GM23338 (cell line): ENCODE results near the gene SLC39A10. TPM values are rescaled to one million over a fixed set of nuclear protein-coding genes. Genes with fewer than 3 reads are reported as not detected.

Experiments
- ATAC-seq: fragments of 200-7000 bp; cut with Tn5 transposase; 3 replicates; pipeline ENCODE4 v1.9.1; 2020
- DNase-seq: peaks from one replicate; pipeline ENCODE4 v3.0.0-alpha.2; 2015; ENCODE audit warnings: low spot score
- H2AFZ ChIP-seq: fragments of 200-600 bp; sonication (generic); 2 replicates; pipeline ENCODE4 v1.8.0; 2016; ENCODE audit warnings: antibody characterized with exemption, mild to moderate bottlenecking, moderate library complexity
- H3F3A ChIP-seq: fragments of 200-600 bp; sonication (generic); replicated peaks from 2 replicates; pipeline ENCODE4 v1.8.0; 2017; ENCODE audit warnings: antibody characterized with exemption, mixed run types, low read depth
- H3K27ac ChIP-seq: fragments of 200-600 bp; sonication (generic); 2 replicates; pipeline ENCODE4 v1.6.1; 2016; ENCODE audit warnings: low read depth
- H3K27me3 ChIP-seq: fragments of 200-600 bp; sonication (generic); 2 replicates; pipeline ENCODE4 v1.8.0; 2016; ENCODE audit warnings: mild to moderate bottlenecking, mixed run types, moderate library complexity; ENCODE audit not compliant: insufficient read depth
- H3K36me3 ChIP-seq: fragments of 200-600 bp; sonication (generic); 2 replicates; pipeline ENCODE4 v1.8.0; 2016; ENCODE audit warnings: mild to moderate bottlenecking; ENCODE audit not compliant: insufficient read depth
- H3K4me1 ChIP-seq: fragments of 200-600 bp; sonication (generic); 2 replicates; pipeline ENCODE4 v1.8.0; 2016; ENCODE audit warnings: mild to moderate bottlenecking, moderate library complexity; ENCODE audit not compliant: insufficient read depth
- H3K4me2 ChIP-seq: fragments of 200-600 bp; sonication (generic); 2 replicates; pipeline ENCODE4 v1.7.1; 2017; ENCODE audit warnings: mixed run types
- H3K4me3 ChIP-seq: fragments of 200-600 bp; sonication (generic); 2 replicates; pipeline ENCODE4 v1.6.1; 2016; ENCODE audit warnings: mixed run types
- H3K79me2 ChIP-seq: fragments of 200-600 bp; sonication (generic); replicated peaks from 2 replicates; pipeline ENCODE4 v1.8.0; 2017; ENCODE audit warnings: mild to moderate bottlenecking; ENCODE audit not compliant: insufficient read depth
- H3K9me2 ChIP-seq: fragments of 200-600 bp; sonication (generic); 2 replicates; pipeline ENCODE4 v1.8.0; 2017; ENCODE audit not compliant: insufficient read depth
- H4K20me1 ChIP-seq: fragments of 200-600 bp; sonication (generic); replicated peaks from 2 replicates; pipeline ENCODE4 v1.8.0; 2017; ENCODE audit warnings: mild to moderate bottlenecking; ENCODE audit not compliant: insufficient read depth
- H3K27ac Mint-ChIP-seq: 2 replicates; pipeline ENCODE4 v1.8.0; 2020; ENCODE audit warnings: inconsistent platforms, mild to moderate bottlenecking, moderate library complexity, mixed read lengths
- H3K27me3 Mint-ChIP-seq: 3 replicates; pipeline ENCODE4 v1.8.0; 2022; ENCODE audit warnings: low read depth, mild to moderate bottlenecking, moderate library complexity, mixed read lengths, inconsistent platforms; ENCODE audit not compliant: insufficient read depth, poor library complexity
- H3K36me3 Mint-ChIP-seq: 3 replicates; pipeline ENCODE4 v1.8.0; 2021; ENCODE audit warnings: low read depth, mild to moderate bottlenecking, inconsistent platforms, moderate library complexity, mixed read lengths
- H3K4me1 Mint-ChIP-seq: 3 replicates; pipeline ENCODE4 v1.8.0; 2020; ENCODE audit warnings: mild to moderate bottlenecking, inconsistent platforms, mixed read lengths
- H3K4me3 Mint-ChIP-seq: 3 replicates; pipeline ENCODE4 v1.8.0; 2021; ENCODE audit warnings: moderate library complexity, mild to moderate bottlenecking, inconsistent platforms, mixed read lengths
- H3K9me3 Mint-ChIP-seq: 3 replicates; pipeline ENCODE4 v1.8.0; 2020; ENCODE audit warnings: moderate library complexity, mild to moderate bottlenecking, inconsistent platforms, mixed read lengths
- CREB1 ChIP-seq: fragments of 250-450 bp; sonication (Bioruptor Pico); IDR thresholded peaks from 2 replicates; pipeline ENCODE4 v1.5.0; 2020; ENCODE audit warnings: low read depth, mild to moderate bottlenecking, moderate library complexity
- ETS1 ChIP-seq: IDR thresholded peaks from 2 replicates; pipeline ENCODE4 v1.6.1; 2016; ENCODE audit warnings: antibody characterized with exemption
- EZH2 ChIP-seq: fragments of 200-600 bp; sonication (generic); IDR thresholded peaks from one replicate; pipeline ENCODE4 v1.8.0; 2017; ENCODE audit warnings: antibody characterized with exemption, mild to moderate bottlenecking, low read depth; ENCODE audit not compliant: unreplicated experiment
- EZH2phosphoT487 ChIP-seq: fragments of 200-600 bp; sonication (generic); IDR thresholded peaks from one replicate; pipeline ENCODE4 v1.8.1; 2018; ENCODE audit warnings: antibody characterized with exemption; ENCODE audit not compliant: unreplicated experiment
- JUNB ChIP-seq: IDR thresholded peaks from one replicate; pipeline ENCODE4 v1.6.1; 2016; ENCODE audit warnings: antibody characterized with exemption; ENCODE audit not compliant: unreplicated experiment
- NANOG ChIP-seq: IDR thresholded peaks from 2 replicates; pipeline ENCODE4 v1.6.1; 2016; ENCODE audit warnings: antibody characterized with exemption, borderline replicate concordance
- POLR2AphosphoS5 ChIP-seq: IDR thresholded peaks from 2 replicates; pipeline ENCODE4 v1.6.1; 2016; ENCODE audit warnings: antibody characterized with exemption, low read depth
- REST ChIP-seq: IDR thresholded peaks from one replicate; pipeline ENCODE4 v1.6.1; 2018; ENCODE audit warnings: antibody characterized with exemption; ENCODE audit not compliant: unreplicated experiment
- STAT1 ChIP-seq: IDR thresholded peaks from one replicate; pipeline ENCODE4 v1.6.1; 2016; ENCODE audit warnings: antibody characterized with exemption; ENCODE audit not compliant: unreplicated experiment
- ZNF114 ChIP-seq: fragments of 250-450 bp; sonication (Bioruptor Pico); IDR thresholded peaks from 2 replicates; pipeline ENCODE4 v1.5.0; 2020; ENCODE audit warnings: mild to moderate bottlenecking, moderate library complexity
- polyA plus RNA-seq: library from polyadenylated mRNA; unstranded; fragments of >200 nt; fragmentation: Nextera tagmentation; extraction: Ambion mirVana; gene quantifications from 2 replicates; pipeline ENCODE4 v1.2.1, GENCODE V29; 2016
- total RNA-seq: library from RNA; depleted of rRNA; stranded (reverse); fragments of >200 nt; shearing (Covaris generic); gene quantifications from 2 replicates; pipeline ENCODE4 v1.2.3, GENCODE V29; 2014
- TF ChIP-seq, protein P1 (sequence below), 2 experiments: fragments of 200-600 bp in 1 of 2; sonication (generic) in 1 of 2; conservative IDR thresholded peaks; 2 replicates each; pipeline versions ENCODE4 v1.5.1 to v1.6.1; 2016 to 2017; ENCODE audit warnings: antibody characterized with exemption in 2 of 2, low read depth in 2 of 2, mild to moderate bottlenecking in 2 of 2, moderate library complexity in 1 of 2

Gene SLC39A10
- total and polyA plus RNA-seq, 2 experiments from 2014 or later: 261 to 356 TPM

DNA sequence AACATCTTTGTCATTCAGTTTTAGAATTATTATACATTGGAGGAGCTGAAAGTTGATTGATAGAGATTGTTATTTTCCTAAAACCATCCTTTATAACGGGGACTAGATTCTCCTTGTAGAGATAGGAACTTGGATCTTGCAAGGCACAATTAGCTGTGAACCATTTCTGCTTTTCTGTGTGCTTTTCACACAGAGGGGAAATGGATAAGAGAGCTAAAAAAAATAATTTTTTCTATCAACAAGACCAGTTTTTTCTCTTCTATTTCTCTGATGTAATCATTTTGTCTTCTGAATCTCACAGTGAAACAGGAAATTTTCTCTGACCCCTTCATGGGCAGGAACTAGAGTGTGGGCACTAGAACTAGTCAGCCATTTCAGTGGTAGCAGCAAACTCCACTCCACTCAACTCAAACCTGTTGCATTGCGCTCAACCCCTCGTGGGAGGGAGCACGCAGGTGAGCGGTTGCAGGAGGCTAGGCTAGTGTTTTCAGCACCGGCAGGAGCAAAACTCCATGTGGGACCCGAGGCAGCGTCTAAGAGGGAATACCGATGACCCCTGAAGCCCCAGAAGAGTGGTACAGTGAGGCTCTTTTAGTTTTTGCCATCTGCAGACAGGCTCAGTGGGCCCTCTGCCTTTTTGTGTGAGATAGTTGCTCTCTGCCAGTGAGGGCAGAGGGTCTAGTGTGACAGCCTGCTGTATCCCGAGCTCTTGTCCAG is 24.0 kb upstream of the SLC39A10 start:
- no peak overlapping the region for H3K4me3 Mint-ChIP-seq
- Histone ChIP-seq H3K27ac (no peak overlapping the region), H4K20me1 (no peaks in the 10 kb centered on the region), H3K36me3 (no peaks in the 10 kb centered on the region), H3K4me1 (no peaks in the 10 kb centered on the region), H3K27me3 (no peaks in the 10 kb centered on the region), H3K4me3 (no peak overlapping the region), H3K9me2 (no peaks in the 10 kb centered on the region), H3K79me2 (peaks cover 51% of the 10 kb centered on the region), H3F3A (no peaks in the 10 kb centered on the region), H2AFZ (no peak overlapping the region), H3K4me2 (no peak overlapping the region)
- H3K36me3 Mint-ChIP-seq: peaks cover 19% of the 10 kb centered on the region
- no peaks in the 10 kb centered on the region; the same call in 2 of the 3 replicates for H3K9me3 Mint-ChIP-seq
- peaks cover 4% of the 10 kb centered on the region for H3K4me1 Mint-ChIP-seq
- no peak for DNase-seq
- ATAC-seq: no peak
- TF ChIP-seq EZH2phosphoT487 (no peak), REST (no peak), JUNB (no peak), ETS1 (no peak)
- H3K27ac Mint-ChIP-seq: no peak overlapping the region
- no peaks in the 10 kb centered on the region for H3K27me3 Mint-ChIP-seq

GRCh38 chr2:195633573-195633870 is 23.5 kb upstream of the SLC39A10 start:
- Histone ChIP-seq H3K9me2 (no peaks in the 10 kb centered on the region), H3K4me3 (no peak overlapping the region), H3K36me3 (no peaks in the 10 kb centered on the region), H3K4me1 (no peaks in the 10 kb centered on the region), H3K27me3 (no peaks in the 10 kb centered on the region), H3K4me2 (no peak overlapping the region), H4K20me1 (no peaks in the 10 kb centered on the region), H2AFZ (no peak overlapping the region), H3F3A (no peaks in the 10 kb centered on the region), H3K79me2 (peaks cover 53% of the 10 kb centered on the region), H3K27ac (no peak overlapping the region)
- no peak overlapping the region for H3K4me3 Mint-ChIP-seq
- no peak overlapping the region for H3K27ac Mint-ChIP-seq
- peaks cover 21% of the 10 kb centered on the region for H3K36me3 Mint-ChIP-seq
- H3K4me1 Mint-ChIP-seq: peaks cover 4% of the 10 kb centered on the region
- no peaks in the 10 kb centered on the region for H3K27me3 Mint-ChIP-seq
- H3K9me3 Mint-ChIP-seq: no peaks in the 10 kb centered on the region; the same call in 2 of the 3 replicates
- DNase-seq: no peak
- no peak for ATAC-seq
- TF ChIP-seq CREB1 (CRISPR knock-in tag) (no peak), JUNB (no peak), ETS1 (no peak), STAT1 (no peak), EZH2 (no peak), REST (no peak), EZH2phosphoT487 (no peak), NANOG (no peak), POLR2AphosphoS5 (no peak), ZNF114 (CRISPR knock-in tag) (no peak)
- TF ChIP-seq, protein P1, sequence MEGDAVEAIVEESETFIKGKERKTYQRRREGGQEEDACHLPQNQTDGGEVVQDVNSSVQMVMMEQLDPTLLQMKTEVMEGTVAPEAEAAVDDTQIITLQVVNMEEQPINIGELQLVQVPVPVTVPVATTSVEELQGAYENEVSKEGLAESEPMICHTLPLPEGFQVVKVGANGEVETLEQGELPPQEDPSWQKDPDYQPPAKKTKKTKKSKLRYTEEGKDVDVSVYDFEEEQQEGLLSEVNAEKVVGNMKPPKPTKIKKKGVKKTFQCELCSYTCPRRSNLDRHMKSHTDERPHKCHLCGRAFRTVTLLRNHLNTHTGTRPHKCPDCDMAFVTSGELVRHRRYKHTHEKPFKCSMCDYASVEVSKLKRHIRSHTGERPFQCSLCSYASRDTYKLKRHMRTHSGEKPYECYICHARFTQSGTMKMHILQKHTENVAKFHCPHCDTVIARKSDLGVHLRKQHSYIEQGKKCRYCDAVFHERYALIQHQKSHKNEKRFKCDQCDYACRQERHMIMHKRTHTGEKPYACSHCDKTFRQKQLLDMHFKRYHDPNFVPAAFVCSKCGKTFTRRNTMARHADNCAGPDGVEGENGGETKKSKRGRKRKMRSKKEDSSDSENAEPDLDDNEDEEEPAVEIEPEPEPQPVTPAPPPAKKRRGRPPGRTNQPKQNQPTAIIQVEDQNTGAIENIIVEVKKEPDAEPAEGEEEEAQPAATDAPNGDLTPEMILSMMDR (conservative IDR thresholded peaks at IDR 0.05; ENCODE audit: low read depth in 2 of 2): no peak
